Pulmonary artery endothelial cell (primary cell): ENCODE measurements around the gene SLC25A21. TPM values are rescaled to one million over a fixed set of nuclear protein-coding genes. Genes with fewer than 3 reads are reported as not detected.
"Not testable (repeated sequence)": the region's sequence is repeated elsewhere in the genome, so short reads cannot be mapped to it uniquely, and the experiment has no call there.

Experiments
- DNase-seq: peaks from one replicate; pipeline ENCODE4 v3.0.0-alpha.2; 2011; ENCODE audit warnings: low read depth, low spot score
- total RNA-seq: library from RNA; depleted of rRNA; stranded (reverse); fragments of >200 nt; gene quantifications from 2 replicates; pipeline ENCODE4 v1.2.3, GENCODE V29; 2014

Gene SLC25A21
- total RNA-seq, 1 donor from 2014 or later: 2.2 TPM

GRCh38 chr14:37186865-37187264 lies 14.5 kb upstream of the SLC25A21 start:
- no peak for DNase-seq

GRCh38 chr14:37185670-37186069 lies 13.3 kb upstream of the SLC25A21 start:
- DNase-seq: no peak

DNA sequence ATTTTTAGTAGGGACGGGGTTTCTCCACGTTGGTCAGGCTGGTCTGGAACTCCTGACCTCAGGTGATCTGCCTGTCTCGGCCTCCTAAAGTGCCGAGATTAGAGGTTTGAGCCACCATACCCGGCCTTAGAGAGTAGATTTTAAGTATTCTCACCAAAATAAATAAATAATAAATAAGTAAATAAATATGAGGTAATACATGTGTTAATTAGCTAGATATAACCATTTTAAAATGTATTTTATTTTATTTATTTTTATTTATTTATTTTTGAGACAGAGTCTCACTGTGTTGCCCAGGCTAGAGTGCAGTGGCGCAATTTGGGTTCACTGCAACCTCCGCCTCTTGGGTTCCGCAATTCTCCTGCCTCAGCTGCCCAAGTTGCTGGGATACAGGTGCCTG lies 12.1 kb upstream of the SLC25A21 start:
- DNase-seq: not testable (repeated sequence)

- DNase-seq: no peak
Measured at GRCh38 chr14:37181441-37181840, 9.0 kb upstream of the SLC25A21 start.

DNA sequence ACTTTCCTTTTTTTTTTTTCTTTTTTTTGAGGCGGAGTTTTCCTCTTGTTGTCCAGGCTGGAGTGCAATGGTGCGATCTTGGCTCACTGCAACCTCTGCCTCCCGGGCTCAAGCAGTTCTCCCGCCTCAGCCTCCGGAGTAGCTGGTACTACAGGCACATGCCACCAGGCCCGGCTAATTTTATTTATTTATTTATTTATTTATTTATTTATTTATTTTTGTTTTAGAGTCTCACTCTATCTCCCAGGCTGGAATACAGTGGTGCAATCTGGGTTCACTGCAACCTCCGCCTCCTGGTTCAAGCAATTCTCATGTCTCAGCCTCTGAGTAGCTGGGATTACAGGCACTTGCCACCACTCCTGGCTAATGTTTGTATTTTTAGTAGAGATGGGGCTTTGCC lies 8.5 kb upstream of the SLC25A21 start:
- not testable (repeated sequence) for DNase-seq

- DNase-seq: no peak
Measured at GRCh38 chr14:37179896-37180502, 7.6 kb upstream of the SLC25A21 start.

GRCh38 chr14:37172936-37173614 lies 669 bp upstream of the SLC25A21 start:
- no peak for DNase-seq

- DNase-seq: no peak
Measured at GRCh38 chr14:37171678-37172023, 755 bp downstream of the SLC25A21 start.

- no peak for DNase-seq
Measured at GRCh38 chr14:37170993-37171392, 1.4 kb downstream of the SLC25A21 start.

GRCh38 chr14:37170237-37170636 lies 2.2 kb downstream of the SLC25A21 start:
- no peak for DNase-seq

GRCh38 chr14:37168721-37169120 lies 3.7 kb downstream of the SLC25A21 start:
- no peak for DNase-seq

DNA sequence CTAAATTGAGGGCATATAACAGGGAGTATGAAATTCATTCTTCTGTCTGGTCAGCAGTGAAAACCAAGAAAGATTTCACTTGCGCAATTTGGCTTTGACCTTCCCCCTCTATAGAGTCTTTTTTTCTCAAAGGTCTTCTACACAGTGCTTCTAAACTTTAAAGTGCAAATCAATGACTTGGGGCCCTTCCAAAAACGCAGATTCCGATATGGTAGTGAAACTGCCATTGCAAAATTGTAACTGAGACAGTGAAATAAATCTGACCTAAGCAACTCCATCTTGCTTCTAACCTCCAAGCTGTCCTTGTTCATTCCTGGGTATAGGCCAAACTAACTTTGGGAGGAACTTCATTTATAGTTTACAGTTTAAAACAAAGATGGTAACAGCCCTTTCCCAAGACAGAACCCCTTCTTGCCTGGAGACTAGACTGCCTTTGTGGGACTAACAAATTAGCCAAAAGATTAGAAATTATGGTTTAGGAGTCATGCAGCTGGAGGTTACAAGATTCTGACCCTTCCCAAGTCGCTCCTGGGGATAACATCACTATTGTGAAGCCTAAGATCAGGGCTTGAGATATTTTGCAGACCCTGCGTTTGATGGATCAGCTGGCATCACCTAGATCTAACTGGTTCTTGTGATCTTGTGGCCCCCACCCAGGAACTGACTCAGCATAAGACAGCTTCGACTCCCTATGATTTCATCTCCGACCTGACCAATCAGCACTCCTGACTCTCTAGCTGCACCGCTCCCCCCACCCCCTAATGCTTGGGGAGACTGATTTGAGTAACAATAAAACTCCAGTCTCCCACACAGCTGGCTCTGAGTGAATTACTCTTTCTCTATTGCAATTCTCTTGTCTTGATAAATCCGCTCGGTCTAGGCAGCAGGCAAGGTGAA lies 5.0 kb downstream of the SLC25A21 start:
- no peak for DNase-seq

- no peak for DNase-seq
Measured at GRCh38 chr14:37165794-37166193, 6.6 kb downstream of the SLC25A21 start.

DNA sequence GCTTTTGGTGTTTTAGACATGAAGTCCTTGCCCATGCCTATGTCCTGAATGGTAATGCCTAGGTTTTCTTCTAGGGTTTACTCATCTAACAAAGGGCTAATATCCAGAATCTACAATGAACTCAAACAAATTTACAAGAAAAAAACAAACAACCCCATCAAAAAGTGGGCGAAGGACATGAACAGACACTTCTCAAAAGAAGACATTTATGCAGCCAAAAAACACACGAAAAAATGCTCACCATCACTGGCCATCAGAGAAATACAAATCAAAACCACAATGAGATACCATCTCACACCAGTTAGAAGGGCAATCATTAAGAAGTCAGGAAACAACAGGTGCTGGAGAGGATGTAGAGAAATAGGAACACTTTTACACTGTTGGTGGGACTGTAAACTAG lies 10.1 kb downstream of the SLC25A21 start:
- DNase-seq: not testable (repeated sequence)

GRCh38 chr14:37157987-37158386 lies 14.4 kb downstream of the SLC25A21 start:
- no peak for DNase-seq

DNA sequence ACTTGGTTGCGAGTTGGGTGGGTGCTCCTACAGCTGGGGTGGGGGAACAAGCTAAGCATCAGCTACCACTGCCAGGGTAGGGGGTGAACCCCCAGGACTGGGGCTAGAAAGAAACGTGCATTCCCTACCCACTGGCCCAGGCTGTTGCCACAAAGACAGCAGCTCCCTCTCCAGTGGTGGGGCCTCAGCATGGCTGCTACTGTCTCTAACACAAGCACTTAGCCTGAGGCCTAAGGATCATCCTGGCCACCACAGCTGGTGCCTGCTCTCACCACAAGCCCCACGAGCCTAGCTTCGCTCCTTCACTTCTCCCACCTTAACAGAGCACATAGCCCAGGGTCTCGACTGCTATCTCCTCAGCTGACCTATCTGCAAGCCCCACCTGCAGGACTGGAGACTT lies 18.9 kb downstream of the SLC25A21 start:
- no peak for DNase-seq

- no peak for DNase-seq
Measured at GRCh38 chr14:37153005-37153404, 19.4 kb downstream of the SLC25A21 start.

DNA sequence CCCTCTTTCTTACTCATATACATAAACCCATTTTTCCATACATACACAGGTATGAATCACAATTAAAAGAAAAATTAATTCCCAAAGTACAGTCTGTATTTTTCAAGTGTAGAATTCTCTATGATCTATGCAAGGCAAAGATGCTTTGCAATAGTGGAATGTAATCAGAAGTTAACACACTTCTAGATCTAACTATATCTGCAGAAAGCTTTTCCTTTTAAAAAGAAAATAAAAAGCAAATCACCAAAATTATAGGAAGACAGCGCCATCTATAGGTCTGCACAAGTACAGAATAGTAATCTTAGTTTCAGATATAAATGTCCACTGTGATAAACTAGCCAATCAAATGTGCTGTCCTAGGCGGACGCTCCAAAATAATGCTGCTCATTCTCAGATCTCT lies 22.0 kb downstream of the SLC25A21 start:
- no peak for DNase-seq

DNA sequence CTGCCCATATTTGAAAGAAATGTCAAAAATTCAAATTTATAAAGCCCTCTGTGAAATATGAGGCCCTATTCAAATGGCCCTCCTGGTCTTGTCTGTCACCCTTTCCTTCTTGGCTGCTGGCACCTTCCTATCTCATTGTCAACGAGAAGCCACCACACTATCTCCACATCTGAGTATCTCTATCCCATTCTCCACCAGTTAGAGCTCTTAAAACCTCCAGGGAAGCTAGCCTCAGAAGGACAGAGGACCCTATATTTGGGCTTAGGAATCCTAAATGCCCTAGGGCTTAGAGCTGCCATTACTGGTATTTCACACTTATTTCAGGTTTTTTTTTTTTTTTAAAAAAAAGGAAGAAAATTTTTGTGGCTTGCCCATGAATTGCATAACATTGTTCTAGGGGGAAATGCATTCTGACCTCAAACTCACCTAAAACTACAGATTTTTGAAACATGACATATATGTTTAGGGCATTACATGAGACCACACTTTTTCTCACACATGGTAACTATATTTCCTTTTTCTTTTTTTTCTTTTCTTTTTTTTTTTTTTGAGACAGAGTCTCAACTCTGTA lies 25.0 kb downstream of the SLC25A21 start:
- DNase-seq: no peak

DNA sequence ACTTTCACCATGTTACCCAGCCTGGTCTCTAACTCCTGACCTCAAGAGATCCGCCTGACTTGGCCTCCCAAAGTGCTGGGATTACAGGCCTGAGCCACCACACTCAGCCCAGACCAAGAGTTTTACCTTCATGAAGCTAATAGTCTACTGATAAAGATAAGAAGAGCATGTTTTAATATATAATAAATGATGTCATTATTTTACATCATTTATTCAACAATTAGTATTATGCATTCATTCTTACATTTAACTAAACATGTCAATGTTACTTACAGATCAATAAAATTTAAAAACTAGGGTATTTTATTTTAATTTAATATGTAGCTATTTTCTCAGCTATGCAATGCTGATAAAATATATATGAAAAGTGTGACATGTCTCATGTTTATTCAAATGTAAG lies 26.0 kb downstream of the SLC25A21 start:
- not testable (repeated sequence) for DNase-seq

DNA sequence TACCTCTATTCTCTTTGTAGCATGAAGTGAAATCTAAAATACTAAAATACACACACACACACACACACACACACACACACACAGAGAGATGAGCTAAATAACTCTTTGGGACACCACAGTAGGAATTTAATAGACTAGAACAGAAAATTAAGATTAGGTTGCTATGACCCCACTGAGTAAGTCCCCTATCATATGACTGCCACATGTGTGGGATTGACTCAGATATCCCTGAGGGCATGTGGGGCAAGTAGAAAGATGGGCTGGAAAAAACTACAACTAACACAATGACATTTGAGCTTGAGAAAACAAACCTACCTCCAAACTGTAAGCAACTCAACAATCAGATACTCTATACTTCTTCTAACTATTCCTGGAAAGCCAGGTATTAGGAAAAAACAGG lies 27.0 kb downstream of the SLC25A21 start:
- no peak for DNase-seq

GRCh38 chr14:37144729-37145363 lies 27.6 kb downstream of the SLC25A21 start:
- no peak for DNase-seq
